GM10248 (cell line): ENCODE data around the gene LTBP1.

Experiments
- CTCF ChIA-PET: fragments of 300-600 bp; sonication (Branson Sonifier 250); formaldehyde crosslinking; extraction: SDS; loops from one replicate; lab custom pipeline; 2021; ENCODE audit warnings: antibody characterized with exemption; lab: Yijun Ruan, JAX
- POLR2A ChIA-PET: fragments of 350-650 bp; sonication (Branson Sonifier 250); formaldehyde crosslinking; extraction: SDS; loops from one replicate; lab custom pipeline; 2020; ENCODE audit warnings: antibody characterized with exemption; lab: Yijun Ruan, JAX
- DNase-seq: peaks from one replicate; pipeline ENCODE4 v3.0.0; 2012; ENCODE audit errors: extremely low spot score
- TF ChIP-seq, protein P1 (sequence below): IDR thresholded peaks from 2 replicates; pipeline ENCODE4 v1.5.1; 2012; ENCODE audit warnings: mild to moderate bottlenecking, low read depth; ENCODE audit errors: extremely low read depth, missing control alignments, control extremely low read depth

Gene LTBP1

DNA sequence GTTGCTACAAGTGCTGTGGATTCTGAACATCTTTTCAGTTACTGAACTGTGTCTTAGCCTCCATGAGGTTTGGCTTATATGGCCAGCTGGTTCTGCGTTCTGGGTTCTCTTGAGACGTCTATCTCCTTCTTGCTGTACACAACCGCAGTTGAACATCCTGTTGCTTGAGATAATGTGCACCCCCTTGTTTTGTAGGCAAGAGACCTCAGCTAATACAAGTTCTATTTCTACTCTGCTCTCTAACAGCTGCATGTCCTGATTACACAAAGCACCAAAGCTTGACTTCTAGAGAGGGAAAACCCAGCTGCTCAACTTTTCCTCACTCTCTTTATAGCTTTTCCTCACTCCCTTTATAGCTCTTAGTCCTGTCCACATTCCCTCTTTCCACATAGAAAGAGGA lies 176.0 kb downstream of the LTBP1 start:
- POLR2A ChIA-PET = no interaction called here
- TF ChIP-seq, protein P1, sequence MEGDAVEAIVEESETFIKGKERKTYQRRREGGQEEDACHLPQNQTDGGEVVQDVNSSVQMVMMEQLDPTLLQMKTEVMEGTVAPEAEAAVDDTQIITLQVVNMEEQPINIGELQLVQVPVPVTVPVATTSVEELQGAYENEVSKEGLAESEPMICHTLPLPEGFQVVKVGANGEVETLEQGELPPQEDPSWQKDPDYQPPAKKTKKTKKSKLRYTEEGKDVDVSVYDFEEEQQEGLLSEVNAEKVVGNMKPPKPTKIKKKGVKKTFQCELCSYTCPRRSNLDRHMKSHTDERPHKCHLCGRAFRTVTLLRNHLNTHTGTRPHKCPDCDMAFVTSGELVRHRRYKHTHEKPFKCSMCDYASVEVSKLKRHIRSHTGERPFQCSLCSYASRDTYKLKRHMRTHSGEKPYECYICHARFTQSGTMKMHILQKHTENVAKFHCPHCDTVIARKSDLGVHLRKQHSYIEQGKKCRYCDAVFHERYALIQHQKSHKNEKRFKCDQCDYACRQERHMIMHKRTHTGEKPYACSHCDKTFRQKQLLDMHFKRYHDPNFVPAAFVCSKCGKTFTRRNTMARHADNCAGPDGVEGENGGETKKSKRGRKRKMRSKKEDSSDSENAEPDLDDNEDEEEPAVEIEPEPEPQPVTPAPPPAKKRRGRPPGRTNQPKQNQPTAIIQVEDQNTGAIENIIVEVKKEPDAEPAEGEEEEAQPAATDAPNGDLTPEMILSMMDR = no peak
- CTCF ChIA-PET = no interaction called here
- DNase-seq = no peak

DNA sequence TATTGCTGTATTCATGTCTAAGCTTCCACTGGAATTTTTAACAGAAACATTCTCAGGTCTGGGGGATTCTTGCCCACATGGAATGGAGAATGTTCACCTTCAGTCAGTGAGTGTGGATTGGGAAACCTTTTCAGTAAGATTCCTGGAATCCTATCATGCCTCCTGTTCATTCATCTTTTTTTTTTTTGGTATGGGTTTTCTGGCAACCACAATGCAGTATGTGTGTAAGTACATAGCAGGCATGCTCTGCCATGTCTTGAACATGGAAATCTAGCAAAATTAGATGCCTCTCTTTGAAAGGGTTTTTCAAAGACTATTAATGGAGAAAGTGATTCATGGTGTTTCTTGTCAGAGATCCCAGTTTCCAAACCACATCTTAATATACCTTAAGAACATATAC lies 176.5 kb downstream of the LTBP1 start:
- POLR2A ChIA-PET = no interaction called here
- no peak for DNase-seq
- CTCF ChIA-PET = no interaction called here
- TF ChIP-seq, protein P1 = no peak

DNA sequence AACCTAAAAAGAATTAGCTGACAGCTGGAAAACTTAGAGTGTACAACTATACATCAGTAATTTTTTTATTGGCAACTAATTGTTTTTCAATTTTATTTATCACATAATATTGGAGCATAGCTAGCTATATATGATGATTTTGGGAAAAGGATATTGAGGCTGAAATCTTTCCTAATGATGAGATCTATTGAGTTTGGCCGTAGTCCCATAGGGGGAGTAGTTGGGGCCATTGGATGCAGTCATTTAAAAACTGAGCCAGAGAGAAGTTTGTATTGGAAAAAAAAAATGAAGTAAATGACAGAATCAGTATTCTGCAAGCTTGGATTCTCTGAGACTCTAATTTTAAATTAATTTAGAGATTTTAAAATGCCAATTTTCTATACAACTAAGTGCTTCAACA lies 179.8 kb downstream of the LTBP1 start:
- ChIA-PET POLR2A (no interaction called here), CTCF (no interaction called here)
- no peak for DNase-seq
- TF ChIP-seq, protein P1 = no peak

DNA sequence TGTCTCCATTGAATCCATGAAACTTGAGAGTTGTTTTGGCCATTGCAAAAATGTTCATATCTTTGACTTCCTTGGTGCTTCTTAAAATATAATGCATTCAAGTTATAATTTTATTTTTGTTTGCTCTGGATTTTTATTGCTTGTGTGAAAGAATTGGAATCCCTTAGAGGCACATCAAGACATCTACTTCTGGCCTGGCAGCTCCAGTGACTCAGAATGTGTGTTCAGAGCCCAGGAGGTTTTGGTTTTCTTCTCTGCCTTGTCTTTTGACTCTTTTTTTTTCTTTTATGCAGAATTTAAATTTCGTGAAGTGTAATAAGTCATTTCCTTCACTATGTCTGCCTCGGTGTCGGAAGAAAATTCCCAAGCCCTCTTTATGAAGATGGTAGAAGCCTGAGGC lies 180.2 kb downstream of the LTBP1 start:
- TF ChIP-seq, protein P1 = no peak
- no peak for DNase-seq
- ChIA-PET CTCF (no interaction called here), POLR2A (no interaction called here)

DNA sequence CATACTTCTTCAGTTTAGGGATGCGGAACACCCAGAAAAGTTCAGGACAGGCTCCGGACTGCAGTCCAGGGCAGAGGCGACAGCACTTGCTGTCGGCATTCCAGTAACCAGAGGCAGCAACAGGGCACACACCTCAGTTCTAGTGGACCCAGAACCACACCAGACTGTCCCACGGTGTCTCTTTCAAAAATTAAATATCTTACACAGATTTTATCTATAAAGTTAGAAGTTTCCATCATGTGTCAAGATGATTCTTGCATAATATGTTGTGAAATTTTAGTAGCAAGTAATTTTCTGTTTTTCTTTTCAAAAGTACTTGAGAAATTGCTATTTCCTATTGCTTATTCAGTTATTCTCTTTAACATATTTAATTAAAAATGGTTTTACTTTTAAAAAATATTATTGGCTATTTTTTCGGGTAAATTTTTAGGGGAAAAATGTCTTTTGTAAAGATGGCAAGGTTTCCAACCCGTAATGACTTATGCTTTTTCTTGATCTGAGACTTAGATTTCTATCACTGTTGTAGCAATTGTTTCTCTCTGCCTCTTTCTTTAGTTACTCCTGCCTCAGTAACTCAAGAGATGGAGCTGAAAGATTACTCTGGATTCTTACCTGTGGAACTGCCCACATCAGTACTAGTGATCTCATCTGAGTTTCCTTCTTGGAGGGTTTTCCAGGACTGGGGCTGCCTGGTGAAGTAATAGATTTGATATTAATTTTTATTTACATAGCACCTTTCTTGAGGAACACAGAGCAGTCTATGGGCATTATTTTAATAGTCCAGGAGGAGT lies 182.7 kb downstream of the LTBP1 start:
- ChIA-PET POLR2A (no interaction called here), CTCF (no interaction called here)
- no peak for DNase-seq
- TF ChIP-seq, protein P1 = no peak

DNA sequence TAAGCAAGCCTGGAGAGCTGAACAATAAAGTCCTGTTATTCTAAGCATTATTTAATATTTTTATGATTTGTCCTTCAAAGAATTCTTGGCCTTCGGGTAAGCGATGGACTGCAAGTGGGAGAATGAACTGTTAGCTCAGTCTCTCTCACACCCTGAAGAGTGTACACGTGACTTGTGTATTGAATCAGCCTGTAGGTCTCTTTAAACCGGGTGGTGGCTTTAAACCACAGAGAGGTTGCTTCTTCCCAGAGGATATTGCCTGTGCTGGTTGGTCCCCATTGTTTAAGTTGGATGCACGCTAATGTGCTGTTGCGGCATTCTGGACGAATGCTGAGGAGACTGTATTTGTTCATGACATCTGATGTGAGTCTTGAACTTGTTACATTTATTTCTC lies 183.3 kb downstream of the LTBP1 start:
- POLR2A ChIA-PET = no interaction called here
- TF ChIP-seq, protein P1 = no peak

DNA sequence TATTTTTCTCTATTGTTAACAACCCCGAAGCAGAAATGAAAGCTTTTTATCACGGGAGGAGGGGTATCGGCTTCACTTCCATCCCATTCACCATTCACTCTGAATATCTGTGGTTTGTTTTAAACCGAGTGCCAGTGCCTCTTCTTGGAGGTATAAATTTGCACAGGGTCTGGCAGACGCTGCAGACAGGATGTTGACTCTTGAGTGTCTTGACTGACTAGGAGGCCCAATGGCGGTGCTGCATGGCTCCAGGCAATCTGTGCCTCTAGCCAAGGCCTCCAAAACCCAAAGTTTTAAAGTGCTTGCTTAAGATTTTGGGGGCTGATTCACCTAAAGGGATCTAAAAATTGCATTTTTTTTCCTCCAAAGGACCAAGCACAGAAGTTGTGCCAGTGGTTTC lies 183.8 kb downstream of the LTBP1 start:
- no peak for DNase-seq
- POLR2A ChIA-PET = no interaction called here
- CTCF ChIA-PET = no interaction called here
- TF ChIP-seq, protein P1 = no peak

More for the DNA sequence above, 183.3 kb downstream of the LTBP1 start:
- CTCF ChIA-PET = no interaction called here
- DNase-seq = no peak
